HEK293T (cell line): Measurements from ENCODE around the gene POU6F2.

ENCODE experiments used
- CTCF ChIA-PET: fragments of 350-600 bp; formaldehyde crosslinking; extraction: SDS; loops from one replicate; lab custom pipeline; 2021; ENCODE audit warnings: antibody characterized with exemption, inconsistent platforms; lab: Yijun Ruan, JAX
- POLR2A ChIA-PET: fragments of 350-600 bp; formaldehyde crosslinking; extraction: SDS; loops from one replicate; lab custom pipeline; 2020; ENCODE audit warnings: antibody characterized with exemption, inconsistent platforms; lab: Yijun Ruan, JAX
- DNase-seq: peaks from one replicate; pipeline ENCODE4 v3.0.0; 2012; ENCODE audit warnings: mixed read lengths; ENCODE audit errors: extremely low spot score
- ARNT ChIP-seq: fragments of 450-650 bp; IDR thresholded peaks from 2 replicates; pipeline ENCODE4 v1.6.1; 2017; ENCODE audit warnings: mild to moderate bottlenecking
- BHLHE40 ChIP-seq: fragments of 450-650 bp; IDR thresholded peaks from 2 replicates; pipeline ENCODE4 v1.6.1; 2016; ENCODE audit warnings: mild to moderate bottlenecking, moderate library complexity, borderline replicate concordance
- CTBP1 ChIP-seq: fragments of 450-650 bp; IDR thresholded peaks from 2 replicates; pipeline ENCODE4 v1.6.1; 2016; ENCODE audit warnings: borderline replicate concordance
- ELF4 ChIP-seq: fragments of 450-650 bp; IDR thresholded peaks from 2 replicates; pipeline ENCODE4 v1.6.1; 2017; ENCODE audit warnings: antibody characterized with exemption
- FOXA1 ChIP-seq: fragments of 450-650 bp; IDR thresholded peaks from 2 replicates; pipeline ENCODE4 v1.6.1; 2016; ENCODE audit warnings: mild to moderate bottlenecking
- FOXK2 ChIP-seq: fragments of 450-650 bp; IDR thresholded peaks from 2 replicates; pipeline ENCODE4 v1.6.1; 2016; ENCODE audit warnings: mild to moderate bottlenecking
- FOXM1 ChIP-seq: fragments of 450-650 bp; IDR thresholded peaks from 2 replicates; pipeline ENCODE4 v1.6.1; 2017; ENCODE audit warnings: mild to moderate bottlenecking, borderline replicate concordance
- HDGF ChIP-seq: fragments of 450-650 bp; IDR thresholded peaks from 2 replicates; pipeline ENCODE4 v1.6.1; 2017; ENCODE audit warnings: antibody characterized with exemption, borderline replicate concordance
- L3MBTL2 ChIP-seq: fragments of 450-650 bp; conservative IDR thresholded peaks from 2 replicates; pipeline ENCODE4 v1.6.1; 2016; ENCODE audit warnings: mild to moderate bottlenecking
- LEF1 ChIP-seq: fragments of 450-650 bp; IDR thresholded peaks from 2 replicates; pipeline ENCODE4 v1.6.1; 2017; ENCODE audit warnings: mild to moderate bottlenecking, borderline replicate concordance
- NFRKB ChIP-seq: fragments of 450-650 bp; IDR thresholded peaks from 2 replicates; pipeline ENCODE4 v1.6.1; 2016; ENCODE audit warnings: mild to moderate bottlenecking, moderate library complexity
- SP1 ChIP-seq: fragments of 450-650 bp; IDR thresholded peaks from 2 replicates; pipeline ENCODE4 v1.6.1; 2017
- SUZ12 ChIP-seq: fragments of 450-650 bp; IDR thresholded peaks from 2 replicates; pipeline ENCODE4 v1.6.1; 2016; ENCODE audit warnings: mild to moderate bottlenecking
- TARDBP ChIP-seq: fragments of 450-650 bp; IDR thresholded peaks from 2 replicates; pipeline ENCODE4 v1.6.1; 2016
- ZNF384 ChIP-seq: fragments of 450-650 bp; IDR thresholded peaks from 2 replicates; pipeline ENCODE4 v1.6.1; 2016
- TF ChIP-seq, protein P1 (sequence below): fragments of 450-650 bp; IDR thresholded peaks from 2 replicates; pipeline ENCODE4 v1.6.1; 2016

Gene POU6F2

GRCh38 chr7:39248041-39248691 is 270.5 kb downstream of the POU6F2 start:
- ChIA-PET POLR2A (no interaction called here), CTCF (no interaction called here)
- no peak for DNase-seq
- no peak for TF ChIP-seq SUZ12
- no peak for TF ChIP-seq ARNT
- no peak for TF ChIP-seq FOXA1
- no peak for TF ChIP-seq CTBP1
- TF ChIP-seq NFRKB: no peak
- TF ChIP-seq ELF4: no peak
- TF ChIP-seq, protein P1, sequence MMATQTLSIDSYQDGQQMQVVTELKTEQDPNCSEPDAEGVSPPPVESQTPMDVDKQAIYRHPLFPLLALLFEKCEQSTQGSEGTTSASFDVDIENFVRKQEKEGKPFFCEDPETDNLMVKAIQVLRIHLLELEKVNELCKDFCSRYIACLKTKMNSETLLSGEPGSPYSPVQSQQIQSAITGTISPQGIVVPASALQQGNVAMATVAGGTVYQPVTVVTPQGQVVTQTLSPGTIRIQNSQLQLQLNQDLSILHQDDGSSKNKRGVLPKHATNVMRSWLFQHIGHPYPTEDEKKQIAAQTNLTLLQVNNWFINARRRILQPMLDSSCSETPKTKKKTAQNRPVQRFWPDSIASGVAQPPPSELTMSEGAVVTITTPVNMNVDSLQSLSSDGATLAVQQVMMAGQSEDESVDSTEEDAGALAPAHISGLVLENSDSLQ: no peak
- TF ChIP-seq ZNF384: no peak
- no peak for TF ChIP-seq L3MBTL2
- no peak for TF ChIP-seq BHLHE40
- no peak for TF ChIP-seq LEF1
- no peak for TF ChIP-seq FOXM1
- TF ChIP-seq FOXK2: no peak

DNA sequence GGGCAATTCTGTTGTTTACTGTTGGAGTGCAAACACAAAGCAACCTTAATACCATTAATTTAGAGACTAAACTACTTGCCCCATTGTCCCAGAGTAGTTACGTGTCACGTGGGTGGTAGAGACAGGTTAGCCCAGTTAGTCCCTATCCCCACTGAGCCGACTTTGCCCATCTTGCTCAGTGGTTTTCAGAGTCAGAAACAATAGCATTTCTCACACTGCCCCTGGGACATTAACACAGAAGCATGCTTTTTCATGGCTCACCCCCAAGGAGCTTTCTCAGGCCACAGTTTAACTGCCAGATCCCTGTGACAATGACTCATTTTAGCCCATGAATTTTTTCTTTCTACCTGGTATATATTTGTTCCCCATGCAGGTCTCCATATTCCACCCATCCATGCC is 271.0 kb downstream of the POU6F2 start:
- no peak for TF ChIP-seq L3MBTL2
- TF ChIP-seq SP1: no peak
- no peak for TF ChIP-seq ZNF384
- TF ChIP-seq BHLHE40: no peak
- no peak for TF ChIP-seq ARNT
- TF ChIP-seq FOXM1: no peak
- no peak for TF ChIP-seq SUZ12
- no peak for TF ChIP-seq CTBP1
- TF ChIP-seq, protein P1: no peak
- TF ChIP-seq ELF4: no peak
- no peak for TF ChIP-seq TARDBP
- CTCF ChIA-PET: no interaction called here
- POLR2A ChIA-PET: no interaction called here
- DNase-seq: no peak

GRCh38 chr7:39249635-39250152 is 272.0 kb downstream of the POU6F2 start:
- ChIA-PET CTCF (no interaction called here), POLR2A (no interaction called here)
- TF ChIP-seq, protein P1: 0 out of 2 replicates have a peak, but pooled peaks have one; percentile 7
- TF ChIP-seq FOXA1: no peak
- DNase-seq: no peak

DNA sequence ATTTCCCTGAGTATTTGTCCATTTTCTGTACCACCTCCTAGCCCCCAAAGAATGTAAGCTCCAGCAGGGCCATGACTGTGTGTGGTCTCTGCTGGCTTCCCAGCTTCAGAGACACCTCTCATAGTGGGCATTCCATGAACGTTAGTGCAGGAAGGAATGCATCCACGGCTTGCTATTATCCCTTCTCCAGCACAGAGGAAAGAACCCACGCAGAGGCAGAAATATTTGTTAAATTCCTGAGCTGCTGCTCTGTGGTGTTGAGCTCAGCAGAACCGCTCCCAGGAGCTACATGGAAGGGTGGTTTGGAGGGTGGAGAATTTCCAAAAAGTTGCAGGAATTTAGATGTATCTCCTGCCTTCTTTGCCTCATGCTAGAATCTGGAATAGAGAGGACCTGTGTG is 275.2 kb downstream of the POU6F2 start:
- ChIA-PET POLR2A (no interaction called here), CTCF (no interaction called here)
- no peak for DNase-seq

DNA sequence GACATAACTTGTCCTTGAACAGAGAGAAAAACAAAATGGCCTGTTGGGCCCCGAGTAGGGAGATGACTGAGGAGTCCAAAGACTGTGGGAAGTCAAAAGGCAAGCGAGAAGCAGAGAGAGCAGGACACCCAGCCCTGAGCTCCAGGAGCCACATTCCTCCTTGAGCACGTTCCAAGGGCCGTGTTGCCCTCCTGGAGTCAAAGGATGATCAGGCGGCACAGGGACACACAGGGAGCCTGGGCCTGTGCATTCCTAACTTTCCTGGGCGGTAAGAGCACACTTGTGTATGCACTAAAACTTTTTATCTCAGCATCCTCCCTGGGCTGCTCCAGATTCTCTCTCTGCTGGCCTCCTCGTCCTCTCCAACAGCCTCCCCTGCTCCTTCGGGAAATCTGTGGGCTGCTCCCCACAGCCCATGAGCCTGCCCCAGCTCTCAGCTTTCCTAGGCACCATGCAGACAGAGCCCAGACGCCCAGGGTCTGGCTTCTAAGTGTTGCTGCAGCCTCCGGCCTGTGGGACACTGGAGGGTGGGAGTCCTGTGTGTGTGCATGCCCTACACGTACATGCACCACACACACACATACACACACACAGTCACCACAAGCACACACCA is 281.8 kb downstream of the POU6F2 start:
- TF ChIP-seq HDGF (no peak), BHLHE40 (no peak), FOXM1 (no peak), NFRKB (no peak), ELF4 (no peak), ARNT (no peak), FOXK2 (no peak), FOXA1 (no peak), CTBP1 (no peak), LEF1 (no peak), ZNF384 (no peak)
- TF ChIP-seq, protein P1: no peak
- ChIA-PET POLR2A (no interaction called here), CTCF (no interaction called here)
- DNase-seq: no peak

More for the DNA sequence above, 275.2 kb downstream of the POU6F2 start:
- TF ChIP-seq FOXK2 (no peak), FOXM1 (no peak), ARNT (no peak), SP1 (no peak), ELF4 (no peak), CTBP1 (no peak), SUZ12 (no peak)
- TF ChIP-seq, protein P1: no peak
